ENCODE results near the gene CD164.

Gene CD164

GRCh38 chr6:109316909-109317308 is 65.4 kb downstream of the CD164 start:
- TF ChIP-seq TAF1 (IDR thresholded peaks at IDR 0.05; ENCODE audit: borderline replicate concordance, insufficient read depth, low read length) = no peak
